Measurements from ENCODE around the gene NOX3.

The NOX3 gene

DNA sequence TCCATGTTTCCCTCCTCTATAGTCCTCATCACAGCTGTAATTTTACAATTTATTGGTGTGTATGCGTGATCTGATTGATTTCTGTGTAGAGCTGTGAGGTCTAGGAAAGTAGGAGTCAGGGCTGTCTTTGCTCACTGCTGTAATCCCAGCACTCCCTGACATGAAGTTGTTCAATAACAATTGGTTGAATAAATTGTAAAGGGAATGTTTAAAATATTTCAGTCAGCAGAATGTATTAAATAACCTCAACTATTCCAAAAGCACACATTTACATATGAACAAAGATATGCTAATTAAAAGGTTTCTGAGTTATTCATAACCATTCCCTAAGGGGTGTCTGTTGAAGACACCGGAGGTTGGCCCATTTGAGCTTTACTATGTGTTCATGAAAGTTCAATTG lies 31.5 kb downstream of the NOX3 start:
- TF ChIP-seq, protein P1, sequence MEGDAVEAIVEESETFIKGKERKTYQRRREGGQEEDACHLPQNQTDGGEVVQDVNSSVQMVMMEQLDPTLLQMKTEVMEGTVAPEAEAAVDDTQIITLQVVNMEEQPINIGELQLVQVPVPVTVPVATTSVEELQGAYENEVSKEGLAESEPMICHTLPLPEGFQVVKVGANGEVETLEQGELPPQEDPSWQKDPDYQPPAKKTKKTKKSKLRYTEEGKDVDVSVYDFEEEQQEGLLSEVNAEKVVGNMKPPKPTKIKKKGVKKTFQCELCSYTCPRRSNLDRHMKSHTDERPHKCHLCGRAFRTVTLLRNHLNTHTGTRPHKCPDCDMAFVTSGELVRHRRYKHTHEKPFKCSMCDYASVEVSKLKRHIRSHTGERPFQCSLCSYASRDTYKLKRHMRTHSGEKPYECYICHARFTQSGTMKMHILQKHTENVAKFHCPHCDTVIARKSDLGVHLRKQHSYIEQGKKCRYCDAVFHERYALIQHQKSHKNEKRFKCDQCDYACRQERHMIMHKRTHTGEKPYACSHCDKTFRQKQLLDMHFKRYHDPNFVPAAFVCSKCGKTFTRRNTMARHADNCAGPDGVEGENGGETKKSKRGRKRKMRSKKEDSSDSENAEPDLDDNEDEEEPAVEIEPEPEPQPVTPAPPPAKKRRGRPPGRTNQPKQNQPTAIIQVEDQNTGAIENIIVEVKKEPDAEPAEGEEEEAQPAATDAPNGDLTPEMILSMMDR (IDR thresholded peaks at IDR 0.05; ENCODE audit: extremely low read depth, insufficient read depth, missing control alignments): no peak
- in situ Hi-C loops (cut with MboI; ENCODE audit: low pct_unique_long_range_greater_than_20kb, low sequenced_read_pairs, unreplicated experiment): no loop called here
- DNase-seq (ENCODE audit: low spot score): no peak

DNA sequence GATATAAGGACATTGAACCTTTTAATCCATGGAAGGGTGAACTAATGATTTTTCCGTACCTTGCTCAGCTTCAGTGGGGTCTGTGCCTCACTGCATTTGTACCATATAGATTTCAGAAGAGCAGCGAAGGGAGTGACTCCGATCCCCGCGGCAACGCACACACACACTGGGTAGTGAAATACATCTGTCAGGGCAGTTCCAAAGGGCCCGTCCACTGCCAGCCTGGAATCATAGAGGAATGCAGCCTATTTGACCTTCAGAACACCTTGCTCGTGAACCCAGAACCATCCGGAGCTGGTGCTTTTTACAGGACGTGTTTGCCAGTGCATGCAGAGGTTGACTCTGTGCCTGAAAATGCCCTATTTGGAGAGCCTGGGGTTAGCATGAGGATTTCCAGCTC lies 33.0 kb downstream of the NOX3 start:
- DNase-seq (ENCODE audit: low spot score): no peak
- TF ChIP-seq, protein P1 (IDR thresholded peaks at IDR 0.05; ENCODE audit: extremely low read depth, insufficient read depth, missing control alignments): no peak
- in situ Hi-C loops (cut with MboI; ENCODE audit: low pct_unique_long_range_greater_than_20kb, low sequenced_read_pairs, unreplicated experiment): no loop called here

DNA sequence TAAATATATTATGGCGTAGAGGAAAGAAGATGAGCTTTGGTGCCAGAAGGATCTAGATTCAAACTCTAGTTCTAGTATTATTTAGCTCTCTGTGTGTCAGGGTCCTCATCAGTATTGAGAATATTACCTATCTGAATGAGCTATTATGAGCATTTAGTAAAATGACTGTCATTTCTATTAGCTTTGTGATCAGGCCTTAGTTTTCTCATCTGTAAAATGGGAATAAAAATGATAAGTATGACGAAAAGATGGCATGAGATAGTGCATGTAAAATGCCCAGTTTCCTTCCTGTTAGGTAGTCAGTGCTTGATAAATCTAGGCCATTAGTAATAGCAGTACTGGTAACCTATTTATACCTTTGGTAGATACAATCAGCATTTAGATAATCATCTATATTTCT lies 35.1 kb downstream of the NOX3 start:
- in situ Hi-C loops (cut with MboI; ENCODE audit: low pct_unique_long_range_greater_than_20kb, low sequenced_read_pairs, unreplicated experiment): no loop called here
- TF ChIP-seq, protein P1 (IDR thresholded peaks at IDR 0.05; ENCODE audit: extremely low read depth, insufficient read depth, missing control alignments): no peak
- DNase-seq (ENCODE audit: low spot score): no peak

DNA sequence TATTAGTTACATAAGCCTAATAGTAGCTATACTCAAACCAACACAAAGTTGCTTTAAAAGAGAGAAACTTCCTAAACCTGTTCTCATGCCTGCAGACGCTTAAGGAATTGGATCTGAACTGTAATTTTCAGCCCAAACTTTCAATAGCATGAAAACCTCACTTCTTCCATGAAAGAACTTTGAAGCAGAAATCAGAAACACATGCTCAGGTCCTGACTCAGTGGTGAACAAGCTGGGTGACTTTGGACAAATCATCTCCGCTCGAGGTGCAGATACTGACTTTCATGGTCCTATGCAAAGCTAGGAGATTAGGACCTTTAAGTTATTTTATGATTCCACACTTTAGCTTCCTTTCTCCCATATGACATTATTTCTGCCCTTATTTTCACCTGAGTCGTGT lies 36.5 kb downstream of the NOX3 start:
- in situ Hi-C loops (cut with MboI; ENCODE audit: low pct_unique_long_range_greater_than_20kb, low sequenced_read_pairs, unreplicated experiment): no loop called here
- TF ChIP-seq, protein P1 (IDR thresholded peaks at IDR 0.05; ENCODE audit: extremely low read depth, insufficient read depth, missing control alignments): no peak
- DNase-seq (ENCODE audit: low spot score): no peak

DNA sequence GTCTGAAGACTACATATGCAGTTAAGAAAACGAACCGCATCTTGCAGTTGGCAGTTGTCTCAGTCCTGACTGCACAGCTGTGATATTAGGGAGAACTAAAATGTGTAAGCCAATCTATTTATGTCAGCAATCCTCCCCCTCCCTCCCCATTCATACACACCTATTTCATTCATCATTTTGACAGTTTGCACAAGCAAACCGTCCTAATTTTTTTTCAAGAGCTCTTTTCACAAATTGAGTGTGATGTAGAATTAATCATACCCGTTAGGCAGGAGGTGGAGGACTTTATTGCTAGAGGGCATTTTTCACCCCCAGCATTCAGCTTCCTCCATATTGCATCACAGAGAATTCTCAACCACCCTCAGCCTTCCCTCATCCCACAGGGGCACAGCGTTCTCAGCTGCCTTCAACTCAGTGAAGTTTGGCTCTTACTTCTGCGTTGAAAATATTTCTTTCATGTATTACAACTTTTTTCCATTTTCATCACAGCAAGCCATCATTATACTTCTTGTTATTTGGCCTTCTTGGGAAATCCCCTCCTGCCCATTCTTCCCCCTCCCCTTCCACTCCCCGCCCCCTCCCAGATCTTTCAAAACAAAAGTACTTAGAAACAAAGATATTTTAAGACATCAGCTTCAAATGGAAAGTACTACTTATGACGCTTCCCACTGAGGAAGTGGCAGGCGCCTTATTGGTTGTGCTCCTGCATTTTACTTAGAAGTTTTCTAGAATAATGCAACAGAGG lies 37.5 kb downstream of the NOX3 start:
- DNase-seq (ENCODE audit: low spot score): peak; percentile 47
- in situ Hi-C loops (cut with MboI; ENCODE audit: low pct_unique_long_range_greater_than_20kb, low sequenced_read_pairs, unreplicated experiment): no loop called here
- TF ChIP-seq, protein P1 (IDR thresholded peaks at IDR 0.05; ENCODE audit: extremely low read depth, insufficient read depth, missing control alignments): no peak

DNA sequence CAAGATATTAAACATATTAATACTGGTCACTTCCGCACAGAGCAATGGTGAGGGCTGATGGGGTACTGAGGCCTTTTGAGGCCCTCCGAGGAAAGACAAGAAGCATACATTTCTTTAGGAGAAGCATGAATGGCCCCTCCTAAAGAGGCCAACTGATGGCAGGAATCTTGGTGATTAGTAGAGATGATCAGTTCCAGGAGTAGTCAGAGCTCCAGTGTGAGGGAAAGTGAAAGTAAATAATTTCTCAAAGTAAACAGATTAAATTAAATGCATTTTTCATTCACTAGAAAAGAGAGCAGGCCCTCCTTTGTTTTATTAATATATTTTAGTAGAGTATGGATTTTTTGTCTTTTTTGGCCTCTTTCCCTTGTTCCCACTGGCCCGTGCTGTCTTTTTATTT lies 38.2 kb downstream of the NOX3 start:
- DNase-seq (ENCODE audit: low spot score): peak; percentile 15
- in situ Hi-C loops (cut with MboI; ENCODE audit: low pct_unique_long_range_greater_than_20kb, low sequenced_read_pairs, unreplicated experiment): no loop called here
- TF ChIP-seq, protein P1 (IDR thresholded peaks at IDR 0.05; ENCODE audit: extremely low read depth, insufficient read depth, missing control alignments): no peak
